ENCODE measurements around the gene ZNF580.

ZNF580 gene

DNA sequence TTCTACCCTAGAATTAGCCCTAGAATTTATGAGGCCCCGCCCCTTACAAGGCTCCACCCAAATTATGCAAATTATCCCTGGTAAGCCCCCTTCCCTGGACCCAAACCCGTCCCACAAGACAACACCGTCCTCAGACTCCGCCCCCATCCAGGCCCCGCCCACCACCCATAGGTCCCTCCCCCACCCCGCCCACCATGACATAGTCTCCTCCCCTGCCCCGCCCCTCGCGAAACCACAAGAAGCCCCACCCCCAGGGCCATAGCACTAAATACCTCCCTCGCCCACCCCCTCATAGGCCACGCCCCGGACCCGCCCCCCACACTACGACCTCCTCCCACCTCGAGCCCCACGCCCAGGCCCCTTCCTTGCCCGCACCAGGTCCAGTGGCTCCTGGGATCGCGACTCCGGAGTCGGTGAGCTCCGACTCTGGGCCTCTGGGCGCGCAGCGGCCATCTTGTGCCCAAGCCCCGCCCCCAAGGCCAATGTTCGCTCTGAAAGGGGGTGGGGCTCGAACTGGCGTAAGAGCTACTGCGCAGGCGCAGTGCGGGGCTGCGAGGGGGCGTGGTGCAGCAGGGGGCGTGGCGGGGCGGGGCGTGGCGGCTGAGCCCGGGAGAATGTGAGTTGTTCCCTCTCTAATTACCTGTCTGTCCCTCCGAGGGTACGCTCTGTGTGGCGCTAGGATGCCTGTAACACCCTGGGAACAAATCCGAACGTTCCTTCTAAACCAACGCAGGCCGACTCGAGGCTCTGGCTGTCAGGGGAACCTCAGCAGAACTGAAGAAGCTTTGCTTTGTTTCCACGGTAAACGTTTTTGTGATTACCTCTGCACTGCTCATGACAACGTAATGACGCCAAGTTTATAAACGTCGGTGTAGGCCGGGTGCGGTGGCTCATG, 16.4 kb upstream of the ZNF580 start, which contains the start of gene ZNF784:
TSS of gene ZNF784 (minus strand) at position 458 of the 895 bp plus-strand sequence. CDS start at position 453, 5 bp downstream.
- peak; percentile 87 for DNase-seq (ENCODE audit: low read depth)

DNA sequence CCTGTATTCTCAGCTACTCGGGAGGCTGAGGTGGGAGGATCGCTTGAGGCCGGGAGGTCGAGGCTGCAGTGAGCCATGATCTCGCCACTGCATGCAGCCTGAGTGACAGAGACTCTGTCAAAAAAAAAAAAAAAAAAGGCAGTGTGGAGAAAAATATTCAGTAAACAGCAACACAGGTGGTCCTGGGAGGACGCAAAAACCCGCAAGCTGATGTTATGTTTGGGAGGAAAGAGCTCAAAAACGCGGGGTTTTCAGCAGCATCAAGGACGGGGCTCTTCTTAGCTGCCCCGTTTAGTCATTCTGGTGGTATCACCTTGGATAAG, 15.8 kb upstream of the ZNF580 start:
- DNase-seq (ENCODE audit: low read depth), result no peak

DNA sequence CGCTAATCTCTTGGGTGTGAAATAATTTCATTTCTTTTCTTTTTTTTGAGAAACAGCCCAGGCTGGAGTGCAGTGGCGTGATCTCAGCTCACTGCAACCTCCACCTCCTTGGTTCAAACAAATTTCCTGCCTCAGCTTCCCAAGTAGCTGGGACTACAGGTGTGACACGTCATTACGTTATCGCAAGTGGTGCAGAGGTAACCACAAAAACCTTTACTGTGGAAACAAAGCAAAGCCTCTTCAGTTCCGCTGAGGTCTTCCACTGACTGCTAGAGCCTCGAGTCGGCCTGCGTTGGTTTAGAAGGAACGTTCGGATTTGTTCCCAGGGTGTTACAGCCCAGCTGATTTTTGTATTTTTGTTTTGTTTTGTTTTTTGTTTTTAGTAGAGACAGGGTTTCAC, 14.5 kb upstream of the ZNF580 start:
- no peak for DNase-seq (ENCODE audit: low read depth)

DNA sequence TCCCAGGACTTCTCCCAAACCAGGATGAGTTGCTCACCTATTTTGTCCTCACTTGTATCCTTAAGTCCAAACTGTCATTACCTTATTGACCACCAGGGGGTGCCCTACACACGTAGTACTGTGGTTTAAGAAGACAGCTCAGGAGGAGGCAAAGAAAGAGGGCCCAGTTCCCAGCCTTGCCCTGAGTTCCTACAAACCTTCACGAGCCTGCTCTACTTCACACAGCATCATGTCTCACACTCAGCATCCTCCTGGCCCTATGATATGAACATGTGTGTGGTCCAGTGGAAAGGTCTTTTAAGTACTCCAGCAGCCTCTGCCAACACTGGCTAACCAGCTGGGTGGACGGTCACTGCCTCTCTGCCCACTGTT, 8.4 kb upstream of the ZNF580 start:
- peak; percentile 74 for DNase-seq (ENCODE audit: low read depth)

DNA sequence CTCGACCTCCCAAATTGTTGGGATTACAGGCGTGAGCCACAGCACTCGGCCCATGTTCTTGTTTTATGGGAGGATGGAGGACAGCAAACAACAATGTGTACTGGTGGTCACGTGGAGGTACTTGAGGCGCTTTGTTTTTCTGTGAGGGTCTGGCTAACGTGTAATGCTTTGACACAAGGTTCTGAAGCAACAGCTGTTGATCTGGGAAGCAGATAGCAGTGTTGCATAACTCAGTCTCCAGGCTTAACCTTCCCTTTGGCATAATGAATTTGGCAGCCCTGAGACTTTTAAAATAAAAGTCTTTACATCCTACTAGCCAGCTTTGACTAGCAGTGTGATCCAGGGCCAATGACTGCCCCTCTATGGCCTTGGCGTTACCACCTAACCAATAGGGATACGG, 6.9 kb upstream of the ZNF580 start:
- no peak for DNase-seq (ENCODE audit: low read depth)

DNA sequence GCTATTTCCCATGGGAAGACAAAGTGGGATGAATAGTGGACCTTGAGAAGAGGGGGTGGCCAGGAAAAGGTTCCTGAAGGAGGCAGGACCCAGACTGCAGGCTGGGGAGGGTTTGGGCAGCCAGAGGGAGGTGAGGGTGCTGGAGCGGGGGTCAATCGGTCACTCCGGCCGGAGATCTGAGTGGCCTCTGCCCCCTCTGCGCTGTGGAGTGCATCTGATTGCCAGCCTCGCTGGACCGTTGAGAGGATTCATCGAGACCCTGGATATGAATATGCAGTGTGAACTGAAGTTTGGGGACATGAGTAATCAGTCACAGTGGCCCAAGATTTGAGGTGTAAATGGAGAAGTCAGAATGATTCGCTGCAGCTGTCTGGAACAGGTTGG, 5.5 kb upstream of the ZNF580 start:
- DNase-seq (ENCODE audit: low read depth), result no peak

DNA sequence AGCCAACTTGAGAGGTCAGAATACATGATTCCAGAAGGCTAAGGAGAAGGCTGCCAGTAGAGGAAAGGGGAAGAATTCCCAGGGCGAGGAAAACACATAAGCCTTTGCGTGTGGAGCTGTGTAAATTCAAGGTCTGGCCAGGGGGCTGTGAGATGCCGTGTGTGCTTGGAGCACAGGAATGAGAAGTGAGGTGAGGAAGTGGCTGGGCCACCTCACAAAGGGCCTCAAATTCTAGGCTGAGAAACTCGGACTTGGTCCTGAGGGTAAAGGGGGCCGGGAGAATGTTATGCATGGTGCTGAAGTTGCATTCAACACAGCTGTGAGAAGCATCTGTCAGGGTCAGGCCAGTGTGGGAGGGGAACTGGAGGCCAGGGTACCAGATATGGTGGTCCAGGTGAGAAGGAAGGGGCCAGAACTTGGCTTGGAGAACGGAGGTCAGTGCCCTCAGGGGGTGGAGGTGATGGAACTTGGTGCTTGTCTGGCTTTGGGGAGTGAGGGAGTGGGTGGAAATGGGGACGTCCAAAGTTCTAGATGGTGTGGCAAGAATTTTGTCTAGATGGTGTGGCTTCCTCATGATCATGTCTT, 4.9 kb upstream of the ZNF580 start:
- no peak for DNase-seq (ENCODE audit: low read depth)

DNA sequence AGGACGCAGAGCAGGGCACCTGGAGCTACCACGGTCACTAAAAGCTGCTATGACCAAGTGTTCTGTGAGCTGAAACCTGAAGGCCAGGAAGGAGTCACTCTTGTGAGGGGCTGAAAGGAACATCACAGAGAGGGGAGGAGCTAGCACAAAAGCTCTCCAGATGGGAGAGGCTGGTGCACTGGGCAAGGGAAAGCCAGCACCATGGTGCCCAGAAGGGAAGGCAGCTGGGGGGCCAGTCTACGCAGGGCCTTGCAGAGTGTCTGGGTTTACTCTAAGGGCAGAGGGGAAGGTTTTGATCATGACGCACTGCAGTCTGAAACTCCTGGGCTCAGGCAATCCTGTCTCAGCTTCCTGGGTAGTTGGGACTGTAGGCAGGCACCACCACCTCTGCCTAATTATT, 4.1 kb upstream of the ZNF580 start:
- DNase-seq (ENCODE audit: low read depth), result no peak

DNA sequence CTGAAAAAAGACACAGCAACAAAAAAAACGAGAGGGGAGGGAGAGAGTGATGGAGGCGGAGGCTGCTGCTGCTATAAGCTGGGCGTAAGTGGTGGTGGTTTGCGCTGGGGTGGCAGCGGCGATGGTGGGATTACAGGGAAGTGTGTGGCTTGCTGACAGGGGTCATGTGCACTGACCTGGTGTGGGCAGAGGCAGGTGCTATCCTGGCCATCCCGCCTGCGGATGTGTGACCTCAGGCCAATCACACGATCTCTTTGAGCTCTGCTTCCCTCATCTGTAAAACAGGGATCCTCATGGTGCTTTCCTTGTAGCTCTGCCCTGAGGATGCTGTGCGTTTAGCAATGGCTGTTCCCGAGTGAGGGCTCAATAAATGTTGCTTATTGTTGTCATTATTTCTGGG, 3.3 kb upstream of the ZNF580 start:
- DNase-seq (ENCODE audit: low read depth), result no peak

DNA sequence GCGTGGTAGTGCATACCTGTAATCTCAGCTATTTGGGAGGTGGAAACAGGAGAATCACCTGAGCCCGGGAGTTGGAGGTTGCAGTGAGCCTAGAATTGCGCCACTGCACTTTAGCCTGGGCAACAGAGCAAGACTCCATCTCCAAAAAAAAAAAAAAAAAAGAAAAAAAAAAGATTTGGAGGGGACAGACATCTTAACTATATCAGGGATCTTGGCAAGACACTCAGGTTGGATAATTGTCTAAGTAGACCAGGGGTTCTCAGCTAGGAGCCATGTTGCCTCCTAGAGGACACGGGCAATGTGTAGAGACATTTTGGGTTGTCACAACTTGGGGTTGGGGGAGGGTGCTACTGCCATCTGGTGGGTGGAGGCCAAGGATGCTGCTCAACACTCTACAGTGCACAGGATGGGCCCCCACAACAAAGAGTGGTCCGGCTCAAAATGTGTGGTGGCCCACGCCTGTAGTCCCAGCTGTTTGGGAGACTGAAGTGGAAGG, 1.9 kb upstream of the ZNF580 start:
- peak; percentile 40 for DNase-seq (ENCODE audit: low read depth)

DNA sequence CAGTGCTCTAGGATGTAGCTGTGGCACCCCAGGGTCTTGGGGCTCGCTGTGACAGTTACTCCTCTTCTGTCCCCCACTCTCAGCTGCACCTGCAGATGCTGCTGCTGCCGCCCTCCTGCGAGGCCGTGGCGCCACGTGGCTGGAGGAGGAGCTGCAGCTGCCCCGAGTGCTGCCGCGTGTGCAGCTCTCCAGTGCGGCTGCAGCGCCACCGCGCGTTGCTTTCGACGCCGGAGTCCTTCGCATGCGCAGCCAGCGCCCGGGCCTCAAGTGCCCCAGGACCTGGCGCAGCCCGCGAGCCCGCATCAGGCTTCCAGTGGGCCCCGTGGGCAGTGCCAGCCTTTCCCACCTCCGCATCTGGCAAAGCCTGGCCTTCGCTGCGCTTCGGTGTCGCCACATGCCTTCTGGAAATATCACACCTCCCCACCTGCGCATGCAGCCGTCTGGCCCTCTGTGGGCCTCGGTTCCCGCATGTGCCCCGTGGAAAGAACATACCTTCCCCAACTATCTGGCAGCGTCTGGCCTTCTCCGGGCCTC, 692 bp upstream of the ZNF580 start:
- DNase-seq (ENCODE audit: low read depth), result peak; percentile 51

DNA sequence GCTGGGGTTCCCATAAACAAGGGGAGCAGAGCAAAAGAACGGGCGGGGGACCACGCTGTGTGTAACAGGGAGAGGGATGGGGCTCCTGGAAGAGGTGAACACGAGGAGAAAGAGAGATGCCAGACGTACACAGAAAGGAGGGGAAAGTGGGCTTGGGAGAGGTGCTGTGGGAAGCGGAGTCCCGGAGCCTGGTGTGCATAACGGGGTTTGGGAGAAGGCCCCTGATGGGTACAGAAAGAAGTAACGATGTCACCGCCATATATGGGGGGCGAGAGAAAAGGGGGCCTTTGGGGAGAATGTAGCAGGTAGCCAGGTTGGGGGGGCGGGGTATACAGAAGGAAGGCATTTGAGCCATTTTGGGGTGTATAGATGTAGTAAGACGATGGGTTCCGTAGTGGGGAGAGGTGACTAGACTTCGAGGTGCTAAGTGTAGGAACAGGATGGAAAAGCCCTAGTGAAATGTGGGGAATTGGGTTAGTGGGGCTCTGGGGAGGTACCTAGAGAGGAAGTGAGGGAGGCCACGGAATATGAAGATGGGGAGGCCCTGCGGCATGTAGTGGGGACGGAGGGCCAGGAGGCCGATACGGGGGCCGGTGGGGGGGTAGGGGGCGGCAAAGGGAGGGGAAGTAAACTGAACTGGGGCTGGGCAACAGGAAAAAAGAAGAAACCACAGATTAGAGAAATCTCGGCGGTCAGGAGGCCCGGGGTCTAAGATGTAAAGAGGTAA, 787 bp downstream of the ZNF580 start:
- no peak for DNase-seq (ENCODE audit: low read depth)

DNA sequence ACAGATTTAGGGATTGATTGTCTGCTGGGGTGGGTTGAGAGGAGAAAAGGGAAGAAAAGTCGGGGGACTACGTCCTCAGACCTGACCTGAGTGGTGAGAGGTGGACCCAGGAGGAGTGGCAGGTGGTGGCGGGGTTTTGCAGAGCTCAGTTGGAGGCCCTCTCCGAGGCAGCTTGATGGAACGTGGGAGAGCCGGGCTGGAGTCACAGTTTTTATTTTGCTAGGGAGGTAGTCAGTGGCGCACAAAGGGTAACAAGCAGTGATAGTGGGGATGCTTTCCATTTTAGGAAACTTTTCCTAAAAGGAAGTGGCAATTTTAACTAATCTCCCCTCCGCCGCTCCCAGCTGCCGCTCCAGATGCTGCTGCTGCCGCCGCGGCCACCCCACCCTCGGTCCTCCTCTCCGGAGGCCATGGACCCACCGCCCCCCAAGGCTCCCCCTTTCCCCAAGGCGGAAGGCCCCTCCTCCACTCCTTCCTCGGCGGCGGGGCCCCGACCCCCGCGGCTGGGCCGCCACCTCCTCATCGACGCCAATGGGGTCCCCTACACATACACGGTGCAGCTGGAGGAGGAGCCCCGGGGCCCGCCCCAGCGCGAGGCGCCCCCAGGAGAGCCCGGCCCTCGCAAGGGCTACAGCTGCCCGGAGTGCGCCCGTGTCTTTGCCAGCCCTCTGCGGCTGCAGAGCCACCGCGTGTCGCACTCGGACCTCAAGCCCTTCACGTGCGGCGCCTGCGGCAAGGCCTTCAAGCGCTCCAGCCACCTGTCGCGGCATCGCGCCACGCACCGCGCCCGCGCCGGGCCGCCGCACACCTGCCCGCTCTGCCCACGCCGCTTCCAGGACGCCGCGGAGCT, 1.6 kb downstream of the ZNF580 start:
- no peak for DNase-seq (ENCODE audit: low read depth)

DNA sequence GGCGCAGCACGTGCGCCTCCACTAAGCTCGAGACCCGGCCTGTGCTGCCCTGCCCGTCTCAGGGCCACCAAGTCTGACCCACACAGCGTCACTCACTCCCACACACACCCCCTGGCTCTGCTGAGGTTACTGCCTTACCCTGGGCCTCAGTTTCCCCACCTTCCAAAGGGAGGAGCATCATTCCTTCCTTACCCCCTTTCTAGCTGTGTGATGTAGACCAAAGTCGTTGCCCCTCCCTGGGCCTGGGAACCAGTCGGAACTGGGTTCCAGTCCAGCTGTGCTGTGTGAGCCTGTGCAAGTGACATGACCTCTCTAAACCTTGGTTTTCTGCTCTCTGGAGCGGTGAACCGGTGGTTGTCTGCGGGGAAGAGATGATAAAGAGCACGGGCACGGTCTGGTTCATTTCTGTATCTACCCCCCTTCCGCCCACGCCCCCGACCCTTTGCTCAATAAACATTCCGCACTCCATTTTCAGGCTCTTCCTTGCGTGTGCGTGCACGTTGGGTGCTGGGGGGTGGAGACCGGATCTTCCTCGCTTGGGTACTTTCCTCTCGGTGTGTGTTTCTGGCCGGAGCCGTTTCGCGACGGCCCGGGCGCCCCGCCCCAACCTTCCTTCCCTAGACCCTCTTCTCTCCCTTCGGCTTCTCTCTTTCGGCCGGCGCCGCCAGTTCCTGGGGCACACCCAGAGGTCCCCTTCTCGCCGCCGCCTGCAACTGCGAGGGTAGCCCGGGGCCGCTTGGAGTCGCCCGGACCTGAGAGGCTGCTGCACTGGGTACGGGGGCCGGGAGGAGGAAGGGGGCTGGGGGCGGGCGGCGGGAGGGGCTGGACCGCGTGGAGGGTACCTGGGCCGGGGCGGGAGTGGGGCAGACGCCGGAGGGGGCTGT, 2.4 kb downstream of the ZNF580 start, which contains the start of gene ZNF581:
TSS of gene ZNF581 (plus strand) at position 647 of the 884 bp plus-strand sequence. CDS start 923 bp downstream, outside the sequence.
- DNase-seq (ENCODE audit: low read depth), result peak; percentile 69

DNA sequence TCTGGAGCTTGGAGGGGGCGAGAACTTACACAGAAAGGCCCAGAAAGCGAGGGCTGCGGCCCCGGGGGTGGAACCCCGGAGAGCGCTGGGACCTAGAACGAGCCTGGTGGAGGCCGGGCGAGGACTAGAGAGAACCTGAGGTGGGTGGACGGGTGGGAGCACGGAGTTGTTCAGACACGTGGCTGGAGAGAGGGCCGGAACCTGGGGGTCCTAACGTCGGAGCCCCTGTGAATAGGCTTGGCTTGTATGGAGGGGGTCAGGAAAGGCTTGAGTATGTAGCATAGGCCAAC, 3.0 kb downstream of the ZNF580 start:
- no peak for DNase-seq (ENCODE audit: low read depth)

DNA sequence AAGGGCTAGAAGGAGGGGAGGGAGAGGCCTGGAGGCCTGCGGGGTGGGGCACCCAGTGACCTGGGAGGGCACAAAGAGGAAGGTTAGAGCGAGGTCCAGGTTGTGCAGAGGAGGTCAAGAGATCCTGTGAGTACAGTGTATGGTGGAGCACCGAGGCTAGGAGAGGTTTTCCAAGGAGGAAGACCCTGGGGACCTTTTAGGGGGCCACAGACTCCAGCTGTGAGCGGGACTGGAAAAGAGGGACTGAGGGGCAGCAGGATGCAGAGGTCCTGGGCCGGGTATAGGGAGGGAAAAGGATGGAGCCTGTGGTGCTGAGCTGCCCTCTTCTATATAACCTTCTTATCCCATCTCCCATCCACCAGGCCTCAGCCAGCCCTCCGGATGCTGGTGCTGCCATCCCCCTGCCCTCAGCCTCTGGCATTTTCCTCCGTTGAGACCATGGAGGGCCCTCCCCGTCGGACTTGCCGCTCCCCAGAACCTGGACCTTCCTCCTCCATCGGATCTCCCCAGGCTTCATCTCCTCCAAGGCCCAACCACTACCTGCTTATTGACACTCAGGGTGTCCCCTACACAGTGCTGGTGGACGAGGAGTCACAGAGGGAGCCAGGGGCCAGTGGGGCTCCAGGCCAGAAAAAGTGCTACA, 3.5 kb downstream of the ZNF580 start:
- DNase-seq (ENCODE audit: low read depth), result no peak

DNA sequence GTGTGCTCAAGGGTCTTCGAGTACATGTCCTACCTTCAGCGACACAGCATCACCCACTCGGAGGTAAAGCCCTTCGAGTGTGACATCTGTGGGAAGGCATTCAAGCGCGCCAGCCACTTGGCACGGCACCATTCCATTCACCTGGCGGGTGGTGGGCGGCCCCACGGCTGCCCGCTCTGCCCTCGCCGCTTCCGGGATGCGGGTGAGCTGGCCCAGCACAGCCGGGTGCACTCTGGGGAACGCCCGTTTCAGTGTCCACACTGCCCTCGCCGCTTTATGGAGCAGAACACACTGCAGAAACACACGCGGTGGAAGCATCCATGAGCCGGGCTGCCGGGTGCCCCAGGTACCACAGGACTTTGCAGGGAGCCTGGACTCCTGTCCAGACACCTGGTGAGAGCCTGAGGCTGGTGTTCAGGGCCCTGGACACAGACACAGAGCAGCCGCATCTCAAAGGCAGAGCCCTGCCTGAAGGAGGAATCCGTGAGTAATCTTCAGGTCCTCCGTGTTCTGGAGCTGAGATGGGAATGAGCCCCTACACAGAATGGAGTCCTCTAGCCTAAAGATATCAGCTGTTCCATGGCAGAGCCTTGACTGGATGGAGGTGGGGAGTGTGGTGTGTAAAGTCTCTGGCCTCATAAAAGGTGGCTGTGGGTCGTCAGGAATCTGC, 4.2 kb downstream of the ZNF580 start:
- DNase-seq (ENCODE audit: low read depth), result no peak

DNA sequence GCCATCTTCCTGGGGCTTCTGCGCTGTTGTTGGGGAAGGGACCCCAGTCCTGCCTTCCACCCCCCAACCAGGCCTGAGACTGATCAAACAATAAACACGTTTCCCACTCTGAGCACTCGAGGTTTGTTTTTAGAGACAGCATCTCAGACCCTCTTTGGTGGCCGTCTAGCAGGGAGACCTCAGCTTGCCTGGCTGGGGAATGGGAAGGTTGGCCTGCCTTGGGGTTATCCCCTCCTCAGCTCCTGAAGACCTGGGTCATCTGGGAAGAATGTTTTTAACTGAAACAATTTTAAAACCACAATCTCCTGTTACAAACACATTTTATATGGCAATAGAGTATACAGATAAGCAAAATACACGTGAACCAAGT, 4.7 kb downstream of the ZNF580 start:
- no peak for DNase-seq (ENCODE audit: low read depth)

DNA sequence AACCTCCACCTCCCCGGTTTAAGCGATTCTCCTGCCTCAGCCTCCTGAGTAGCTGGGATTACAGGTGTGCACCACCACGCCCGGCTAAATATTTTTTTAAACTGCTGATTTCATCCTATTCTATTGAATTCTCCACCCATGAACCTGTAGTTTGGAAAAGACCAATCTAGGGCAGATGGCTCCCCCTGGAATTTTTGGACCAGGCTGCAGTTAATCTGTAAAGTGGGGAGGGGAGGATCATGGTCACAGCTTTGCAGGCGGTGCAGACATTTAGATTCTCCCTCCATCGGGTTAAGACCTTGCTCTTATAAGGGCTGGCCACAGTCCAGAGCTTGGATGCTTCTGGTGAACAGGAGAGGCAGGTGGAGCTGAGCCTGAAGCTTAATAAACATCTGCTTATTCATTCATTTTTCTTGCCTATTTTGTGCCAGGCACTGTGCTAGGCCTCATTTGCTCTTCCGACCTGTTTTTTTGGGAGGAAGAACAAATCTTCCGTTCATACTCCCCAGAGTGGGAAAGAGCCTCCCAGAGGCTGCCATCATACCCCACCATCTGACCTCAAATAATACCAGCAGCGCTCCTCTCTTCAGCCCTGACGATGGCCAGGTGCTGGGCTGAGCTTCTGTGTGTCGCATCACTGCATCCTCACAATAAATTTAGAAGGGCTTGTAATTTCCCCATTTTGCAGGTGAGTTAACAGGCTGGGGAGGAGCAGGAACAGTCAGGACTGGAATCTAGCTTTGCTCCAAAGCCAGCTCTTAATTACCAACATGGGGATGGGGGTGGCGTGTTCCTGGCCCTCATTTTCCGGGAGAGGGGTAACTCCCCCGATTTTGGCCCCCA, 6.3 kb downstream of the ZNF580 start:
- DNase-seq (ENCODE audit: low read depth), result no peak
